ENCODE measurements around the gene AKAP6.

Gene AKAP6

DNA sequence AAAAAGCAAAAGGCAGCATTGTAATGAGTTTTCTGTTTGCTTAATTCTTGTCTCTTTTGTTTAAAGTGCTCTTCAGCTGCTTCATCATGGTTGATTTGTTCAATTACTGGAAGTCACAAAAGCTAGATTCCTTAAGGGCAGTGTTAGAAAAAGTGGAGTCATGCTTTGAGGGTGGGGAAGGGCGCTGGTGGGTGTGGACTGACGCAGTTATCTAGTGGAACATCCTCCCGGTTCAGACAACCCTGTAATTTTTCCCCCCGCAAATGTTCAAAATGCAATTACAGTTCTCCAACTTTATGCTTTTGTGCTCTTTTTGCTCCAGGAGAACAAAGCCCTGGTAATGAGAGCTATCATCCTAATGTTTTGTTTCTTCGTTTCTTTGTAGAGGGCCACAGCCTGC is 2.1 kb downstream of the AKAP6 start:
- DNase-seq = no peak

- peak; percentile 73 for DNase-seq
Measured at GRCh38 chr14:32332415-32333316, 3.6 kb downstream of the AKAP6 start.

DNA sequence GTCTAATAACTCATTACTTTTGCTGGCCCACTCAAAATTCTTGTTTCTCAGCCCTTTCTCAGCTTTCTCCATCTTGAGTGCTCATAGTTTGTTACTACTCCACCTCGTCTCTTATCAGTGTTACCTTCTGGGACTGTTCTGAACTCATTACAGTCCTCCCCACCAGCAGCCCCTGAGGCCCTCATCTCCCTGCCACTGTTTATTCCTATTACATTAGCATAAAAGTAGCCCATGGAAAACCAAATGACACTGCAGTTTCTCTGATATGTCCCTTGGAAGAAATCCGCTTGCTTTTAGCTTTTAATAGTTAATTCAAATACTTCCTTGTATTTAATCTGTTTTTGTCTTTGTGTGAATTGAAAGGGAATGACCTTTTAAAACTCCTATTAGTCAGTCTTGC is 7.6 kb downstream of the AKAP6 start:
- DNase-seq = no peak

DNA sequence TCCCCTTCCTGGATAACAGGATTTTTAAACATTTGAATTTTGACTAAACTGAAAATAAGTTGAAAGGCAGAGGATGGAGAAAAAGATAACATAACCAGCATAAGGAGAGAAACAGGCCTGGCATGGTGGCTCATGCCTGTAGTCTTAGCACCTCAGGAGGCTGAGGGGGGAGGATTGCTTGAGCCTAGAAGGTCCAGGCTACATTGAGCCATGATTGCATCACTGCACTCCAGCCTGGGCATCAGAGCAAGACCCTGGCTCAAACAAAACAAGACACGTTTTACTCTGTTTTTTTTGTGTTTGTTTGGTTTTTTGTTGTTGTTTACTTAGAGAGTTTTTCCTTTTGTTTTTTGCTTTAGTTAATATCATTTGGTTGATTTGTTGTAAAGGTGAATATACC is 8.7 kb downstream of the AKAP6 start:
- no peak for DNase-seq

DNA sequence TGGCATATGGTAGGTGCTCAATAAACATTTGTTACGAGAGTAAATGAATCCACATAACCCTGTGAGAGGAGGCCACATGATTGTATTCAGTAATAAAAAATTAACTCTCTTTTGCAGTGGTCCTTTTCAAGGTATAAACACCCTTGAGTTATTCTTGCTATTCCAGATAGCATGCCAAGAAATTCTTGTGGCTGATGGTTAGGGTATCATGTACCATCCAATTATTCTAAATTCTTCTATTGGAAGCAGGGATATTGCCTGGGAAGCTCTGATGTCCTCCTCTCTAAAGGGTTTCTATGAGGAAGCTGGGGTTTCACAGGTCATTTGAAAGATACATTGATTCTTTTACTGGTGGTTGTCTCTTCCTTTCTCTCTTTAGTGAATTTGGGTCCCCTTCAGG is 10.1 kb downstream of the AKAP6 start:
- no peak for DNase-seq

DNA sequence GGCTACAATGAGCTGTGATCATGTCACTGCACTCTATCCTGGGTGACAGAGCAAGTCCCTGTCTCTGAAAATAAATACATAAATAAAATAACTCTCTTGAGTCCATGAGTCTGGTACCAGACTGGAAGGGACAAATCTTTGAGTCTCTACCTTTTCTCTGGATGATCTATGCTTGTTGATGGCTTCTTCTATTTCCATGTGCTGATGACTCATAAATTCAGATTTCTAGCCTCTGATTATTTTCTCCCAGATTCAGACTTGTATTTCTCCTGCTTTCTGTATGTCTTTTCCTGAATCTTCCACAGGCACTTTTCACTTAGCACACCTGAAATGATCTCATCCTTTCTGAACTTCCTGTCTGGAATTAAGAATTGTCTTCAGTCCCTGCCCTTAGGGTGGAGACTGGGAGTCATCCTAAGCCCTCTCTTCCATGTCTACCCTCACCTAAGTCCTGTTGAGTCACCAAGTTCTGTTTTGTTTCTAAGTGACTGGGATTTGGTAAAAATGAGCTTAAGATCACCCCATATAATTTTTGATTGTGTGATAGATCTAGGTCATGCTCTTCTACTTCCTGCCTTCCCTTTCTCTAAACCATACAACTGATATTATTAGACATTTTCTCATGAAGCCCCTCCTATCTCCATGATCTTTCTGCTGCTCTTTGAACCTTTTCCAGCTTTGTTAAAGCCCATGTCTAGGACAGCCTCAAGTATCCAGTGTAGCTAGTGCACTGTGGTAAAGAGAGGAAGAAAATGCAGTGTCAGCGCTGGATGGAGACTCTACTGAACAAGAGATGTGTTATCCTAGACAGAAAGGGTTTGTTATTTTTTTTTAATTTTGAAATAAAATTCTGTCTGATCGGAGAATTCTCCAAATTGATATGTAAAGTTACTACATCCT is 13.1 kb downstream of the AKAP6 start:
- DNase-seq = no peak

GRCh38 chr14:32342847-32343194 is 13.7 kb downstream of the AKAP6 start:
- DNase-seq = no peak

GRCh38 chr14:32343926-32344430 is 14.9 kb downstream of the AKAP6 start:
- DNase-seq = no peak

GRCh38 chr14:32345311-32345791 is 16.3 kb downstream of the AKAP6 start:
- no peak for DNase-seq

GRCh38 chr14:32349322-32349721 is 20.2 kb downstream of the AKAP6 start:
- no peak for DNase-seq

GRCh38 chr14:32350020-32350419 is 20.9 kb downstream of the AKAP6 start:
- no peak for DNase-seq

DNA sequence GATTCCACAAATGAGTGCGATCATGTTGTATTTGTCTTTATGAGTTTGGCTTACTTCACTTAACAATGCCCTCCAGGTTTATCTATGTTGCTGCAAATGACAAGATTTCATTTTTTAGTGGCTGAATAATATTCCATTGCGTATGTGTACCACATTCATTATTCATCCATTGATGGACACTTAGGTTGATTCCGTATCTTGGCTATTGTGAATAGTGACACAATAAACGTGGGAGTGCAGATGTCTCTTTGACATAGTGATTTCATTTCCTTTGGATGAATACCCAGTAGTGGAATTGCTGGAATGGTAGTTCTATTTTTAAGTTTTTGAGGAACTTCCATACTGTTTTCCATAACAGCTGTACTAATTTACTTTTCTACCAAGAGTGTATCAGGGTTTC is 23.5 kb downstream of the AKAP6 start:
- DNase-seq = no peak

DNA sequence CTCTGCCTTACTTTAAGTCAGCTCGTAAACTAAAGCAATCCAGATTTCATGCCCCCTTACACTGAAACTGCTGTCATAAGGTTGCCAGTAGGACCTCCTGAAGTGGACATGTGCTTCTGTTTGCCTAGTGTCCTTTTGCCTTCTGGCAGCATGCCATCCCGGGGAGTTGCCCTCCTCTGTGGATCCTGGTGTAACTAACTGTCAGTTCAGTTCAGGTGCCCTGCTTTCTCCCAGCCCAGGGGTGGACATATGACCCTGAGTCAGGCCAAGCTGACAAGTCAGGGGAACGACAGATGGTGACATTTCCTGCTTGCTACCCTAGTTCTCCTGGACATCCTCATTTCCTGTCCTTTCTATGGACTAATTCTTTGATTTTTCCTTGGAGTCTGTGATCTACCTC is 25.6 kb downstream of the AKAP6 start:
- DNase-seq = no peak

DNA sequence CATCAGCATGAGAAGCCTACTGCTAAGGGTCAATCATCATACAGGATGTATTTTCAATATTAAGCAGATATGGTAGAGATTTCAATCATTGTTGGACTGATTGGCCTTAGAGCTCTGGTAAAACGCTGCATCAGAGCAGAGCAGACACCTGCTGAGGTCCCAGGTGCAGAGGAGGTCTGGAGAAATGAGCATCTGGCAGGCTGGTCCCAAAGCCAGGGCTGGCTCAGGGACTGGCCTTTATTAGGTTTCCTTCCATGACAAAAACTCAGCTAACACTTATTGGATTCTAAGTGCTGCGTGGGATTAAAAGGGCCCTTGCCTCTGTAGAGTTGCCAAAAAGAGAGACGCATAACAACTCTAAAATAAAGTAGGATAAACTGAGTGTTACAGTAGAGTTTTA is 29.7 kb downstream of the AKAP6 start:
- DNase-seq = no peak

GRCh38 chr14:32361674-32362073 is 32.6 kb downstream of the AKAP6 start:
- no peak for DNase-seq

DNA sequence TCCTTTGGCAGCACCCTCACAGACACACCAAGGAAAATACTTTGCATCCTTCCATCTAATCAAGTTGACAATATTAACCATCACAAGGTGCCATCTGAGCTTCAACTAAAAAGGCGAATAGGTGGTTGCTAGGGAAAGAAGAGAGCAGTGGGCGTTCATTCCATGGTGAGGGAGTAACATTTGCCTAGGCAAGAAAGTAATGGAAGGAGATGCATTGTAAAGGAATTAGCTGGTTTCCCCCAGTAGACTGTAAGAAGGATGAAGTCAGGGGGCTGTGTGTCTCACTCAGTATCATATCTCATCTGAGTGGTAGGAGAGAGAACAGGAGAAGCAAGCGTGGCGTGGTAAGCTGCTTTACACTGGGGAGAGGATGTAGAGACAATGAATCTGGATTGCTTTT is 34.7 kb downstream of the AKAP6 start:
- no peak for DNase-seq

GRCh38 chr14:32364941-32365340 is 35.8 kb downstream of the AKAP6 start:
- DNase-seq = no peak

DNA sequence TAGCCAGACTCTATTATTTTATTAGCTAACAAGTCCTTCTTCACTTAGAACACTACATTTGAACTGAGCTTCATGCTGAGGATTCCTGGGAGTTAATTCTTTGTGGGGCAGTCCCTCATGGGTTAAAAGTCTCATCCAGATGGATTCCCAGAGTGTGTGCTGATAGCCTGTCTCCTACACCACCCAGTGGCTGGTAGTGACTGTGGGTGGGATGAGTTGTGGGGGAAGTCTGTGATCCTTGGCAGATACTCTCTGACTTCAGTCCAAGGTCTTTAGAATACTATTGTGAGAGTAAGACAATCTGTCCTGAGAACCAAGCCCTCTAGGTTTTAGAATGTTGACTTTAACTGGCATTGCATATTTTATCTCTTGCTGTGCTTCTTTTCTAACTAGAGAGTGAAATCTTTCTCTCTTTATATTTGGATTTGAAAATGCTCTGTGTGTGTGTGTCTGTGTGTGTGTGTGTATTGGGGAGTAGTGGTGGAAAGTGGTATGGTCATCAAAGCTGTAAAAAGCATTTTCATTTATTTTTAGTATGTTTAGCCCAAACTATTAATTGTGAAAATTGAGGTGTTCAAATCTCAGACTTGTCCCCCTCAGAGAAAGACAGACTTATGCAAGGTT is 37.3 kb downstream of the AKAP6 start:
- no peak for DNase-seq

- DNase-seq = no peak
Measured at GRCh38 chr14:32366986-32367385, 37.9 kb downstream of the AKAP6 start.

- DNase-seq = no peak
Measured at GRCh38 chr14:32367516-32367915, 38.4 kb downstream of the AKAP6 start.

DNA sequence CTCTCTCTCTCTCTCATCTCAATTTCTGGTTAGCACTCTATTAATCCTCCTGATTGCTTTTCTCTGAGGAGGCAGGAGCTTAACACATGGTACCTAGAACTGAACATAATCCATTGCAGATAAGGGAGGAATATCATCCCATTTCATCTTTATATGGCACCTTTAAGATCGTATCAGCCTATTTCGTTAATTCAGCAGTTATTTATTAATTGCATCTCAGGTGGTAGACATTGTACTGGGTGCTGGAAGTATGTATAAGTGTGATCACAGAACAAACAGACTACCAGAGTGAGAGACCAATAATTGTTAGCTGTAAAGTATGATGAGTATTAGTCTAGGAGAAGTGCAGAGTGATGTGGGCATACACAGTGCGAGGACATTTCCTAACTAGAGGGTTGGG is 39.0 kb downstream of the AKAP6 start:
- DNase-seq = no peak

- peak; percentile 14 for DNase-seq
Measured at GRCh38 chr14:32370714-32371113, 41.6 kb downstream of the AKAP6 start.

DNA sequence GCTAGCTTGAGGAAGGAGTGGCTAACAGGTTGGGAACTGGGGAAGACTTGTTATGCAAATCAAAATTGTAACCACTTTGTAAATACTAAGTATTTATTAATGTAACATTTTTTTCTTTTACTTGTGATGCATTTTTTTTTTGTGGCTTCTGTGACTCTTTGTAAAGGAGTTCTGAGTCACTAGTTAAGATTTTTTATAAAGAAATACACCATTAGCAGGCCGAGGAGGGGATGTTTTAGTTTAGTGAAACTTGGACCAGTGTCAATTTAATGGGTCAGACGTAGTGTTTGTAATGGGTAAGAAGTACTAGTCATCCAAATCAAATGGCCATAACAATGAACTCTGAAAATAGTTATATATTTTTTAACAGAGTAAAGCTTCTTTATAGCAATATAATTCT is 43.1 kb downstream of the AKAP6 start:
- no peak for DNase-seq

Data from activated CD4-positive, alpha-beta T cell treated with anti-CD3 and anti-CD28 coated beads, Interleukin-2, amount 50 U/mL, for 16 hours (primary cell).